Right lobe of liver (tissue), 4 donors: ENCODE results near the gene OPN5.

Experiments used
- POLR2A ChIP-seq: fragments of 450-650 bp; IDR thresholded peaks from one replicate; pipeline ENCODE4 v1.6.1; 2017; ENCODE audit warnings: antibody characterized with exemption, mild to moderate bottlenecking
- TF ChIP-seq, protein P1 (sequence below), 4 donors: fragments of 200-600 bp in 3 of 4; fragments of 450-650 bp in 1 of 4; IDR thresholded peaks; one replicate each; pipeline versions ENCODE4 v1.5.1 to v1.8.0; 2016 to 2022; ENCODE audit warnings: antibody characterized with exemption in 4 of 4, mild to moderate bottlenecking in 2 of 4
- donor health status: DM: no; HTN: no; CAD: no.
- donor health status: DM: no; HTN: no; CAD: no.
- donor health status: DM: no; HTN: yes; CAD: no.

- TF ChIP-seq, protein P1, sequence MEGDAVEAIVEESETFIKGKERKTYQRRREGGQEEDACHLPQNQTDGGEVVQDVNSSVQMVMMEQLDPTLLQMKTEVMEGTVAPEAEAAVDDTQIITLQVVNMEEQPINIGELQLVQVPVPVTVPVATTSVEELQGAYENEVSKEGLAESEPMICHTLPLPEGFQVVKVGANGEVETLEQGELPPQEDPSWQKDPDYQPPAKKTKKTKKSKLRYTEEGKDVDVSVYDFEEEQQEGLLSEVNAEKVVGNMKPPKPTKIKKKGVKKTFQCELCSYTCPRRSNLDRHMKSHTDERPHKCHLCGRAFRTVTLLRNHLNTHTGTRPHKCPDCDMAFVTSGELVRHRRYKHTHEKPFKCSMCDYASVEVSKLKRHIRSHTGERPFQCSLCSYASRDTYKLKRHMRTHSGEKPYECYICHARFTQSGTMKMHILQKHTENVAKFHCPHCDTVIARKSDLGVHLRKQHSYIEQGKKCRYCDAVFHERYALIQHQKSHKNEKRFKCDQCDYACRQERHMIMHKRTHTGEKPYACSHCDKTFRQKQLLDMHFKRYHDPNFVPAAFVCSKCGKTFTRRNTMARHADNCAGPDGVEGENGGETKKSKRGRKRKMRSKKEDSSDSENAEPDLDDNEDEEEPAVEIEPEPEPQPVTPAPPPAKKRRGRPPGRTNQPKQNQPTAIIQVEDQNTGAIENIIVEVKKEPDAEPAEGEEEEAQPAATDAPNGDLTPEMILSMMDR (IDR thresholded peaks at IDR 0.05): peak; percentile 59 to 66 (median 64)
- no peak for TF ChIP-seq POLR2A
Observed at GRCh38 chr6:47780510-47781356, 1.1 kb upstream of the OPN5 start.
